Astrocyte (in vitro differentiated cells and primary cell): Measurements from ENCODE around the gene POLR1G. TPM values are rescaled to one million over a fixed set of nuclear protein-coding genes. Genes with fewer than 3 reads are reported as not detected.
A peak's percentile ranks its signal among the peaks of the same experiment; 100 is the strongest.
"Not testable (repeated sequence)": the region's sequence is repeated elsewhere in the genome, so short reads cannot be mapped to it uniquely, and the experiment has no call there.

Source experiments
- DNase-seq: peaks from one replicate; pipeline ENCODE4 v3.0.0-alpha.2; 2010; ENCODE audit warnings: low read depth
- FAIRE-seq: peaks from 2 replicates; lab custom pipeline; 2011; peaks lifted over from hg19 to GRCh38; lab: Jason Lieb, UNC
- H2AFZ ChIP-seq: 2 replicates; pipeline ENCODE4 v1.6.0; 2012; ENCODE audit warnings: low read depth, low read length, inconsistent platforms
- H3K27ac ChIP-seq: 2 replicates; pipeline ENCODE4 v1.5.1; 2011; ENCODE audit warnings: low read depth, low read length, inconsistent platforms
- H3K27me3 ChIP-seq: 2 replicates; pipeline ENCODE4 v1.6.0; 2011; ENCODE audit warnings: low read length, inconsistent platforms; ENCODE audit not compliant: insufficient read depth
- H3K36me3 ChIP-seq: 2 replicates; pipeline ENCODE4 v1.5.1; 2011; ENCODE audit warnings: low read length, inconsistent platforms; ENCODE audit not compliant: insufficient read depth
- H3K4me1 ChIP-seq: 2 replicates; pipeline ENCODE4 v1.5.1; 2011; ENCODE audit warnings: low read length, inconsistent platforms; ENCODE audit not compliant: insufficient read depth
- H3K4me2 ChIP-seq: 2 replicates; pipeline ENCODE4 v1.6.0; 2012; ENCODE audit warnings: low read length, inconsistent platforms
- H3K4me3 ChIP-seq: 2 replicates; pipeline ENCODE4 v1.5.1; 2011; ENCODE audit warnings: low read depth, mild to moderate bottlenecking, low read length, inconsistent platforms; ENCODE audit not compliant: insufficient read depth
- H3K79me2 ChIP-seq: 2 replicates; pipeline ENCODE4 v1.6.0; 2012; ENCODE audit warnings: mild to moderate bottlenecking, low read length, inconsistent platforms; ENCODE audit not compliant: insufficient read depth
- H3K9ac ChIP-seq: 2 replicates; pipeline ENCODE4 v1.6.0; 2012; ENCODE audit warnings: mild to moderate bottlenecking, low read length, inconsistent platforms
- H3K9me3 ChIP-seq: 2 replicates; pipeline ENCODE4 v1.5.1; 2012; ENCODE audit warnings: low read depth, mild to moderate bottlenecking, low read length, inconsistent platforms; ENCODE audit not compliant: insufficient read depth
- H4K20me1 ChIP-seq: 2 replicates; pipeline ENCODE4 v1.6.0; 2012; ENCODE audit warnings: low read length, inconsistent platforms; ENCODE audit not compliant: insufficient read depth
- H3K27ac Mint-ChIP-seq: one replicate; pipeline ENCODE4 v1.8.0; 2021; ENCODE audit warnings: mild to moderate bottlenecking, mixed read lengths; ENCODE audit not compliant: unreplicated experiment
- H3K27me3 Mint-ChIP-seq: one replicate; pipeline ENCODE4 v1.8.0; 2021; ENCODE audit warnings: low read depth, mixed read lengths; ENCODE audit not compliant: unreplicated experiment
- H3K36me3 Mint-ChIP-seq: one replicate; pipeline ENCODE4 v1.8.0; 2021; ENCODE audit warnings: low read depth, mixed read lengths; ENCODE audit not compliant: unreplicated experiment
- H3K4me1 Mint-ChIP-seq: one replicate; pipeline ENCODE4 v1.8.0; 2021; ENCODE audit warnings: low read depth, mixed read lengths; ENCODE audit not compliant: unreplicated experiment
- H3K4me3 Mint-ChIP-seq: one replicate; pipeline ENCODE4 v1.8.0; 2021; ENCODE audit warnings: mild to moderate bottlenecking, moderate library complexity, mixed read lengths; ENCODE audit not compliant: unreplicated experiment
- H3K9me3 Mint-ChIP-seq: one replicate; pipeline ENCODE4 v1.8.0; 2021; ENCODE audit warnings: mild to moderate bottlenecking, mixed read lengths; ENCODE audit not compliant: unreplicated experiment
- CTCF ChIP-seq: IDR thresholded peaks from 2 replicates; pipeline ENCODE4 v1.5.1; 2011; ENCODE audit warnings: low read depth, mild to moderate bottlenecking, inconsistent platforms, low read length, moderate library complexity; ENCODE audit not compliant: insufficient read depth
- EZH2 ChIP-seq: IDR thresholded peaks from 2 replicates; pipeline ENCODE4 v1.6.1; 2012; ENCODE audit warnings: mild to moderate bottlenecking, low read length, inconsistent platforms; ENCODE audit not compliant: insufficient read depth
- total RNA-seq: library from RNA; stranded (reverse); gene quantifications from 2 replicates; pipeline ENCODE4 v1.2.1, GENCODE V29; 2021

The POLR1G gene
- total RNA-seq, 1 donor from 2014 or later: 12.8 TPM

GRCh38 chr19:45407091-45407375 is 589 bp downstream of the POLR1G start:
- TF ChIP-seq CTCF: no peak
- no peak for TF ChIP-seq EZH2
- Mint-ChIP-seq H3K27ac (peak overlapping the region; percentile 96), H3K27me3 (no peaks in the 10 kb centered on the region), H3K9me3 (no peaks in the 10 kb centered on the region), H3K36me3 (peaks cover 14% of the 10 kb centered on the region), H3K4me3 (peak overlapping the region; percentile 97), H3K4me1 (peaks cover 12% of the 10 kb centered on the region)
- Histone ChIP-seq H3K79me2 (peaks cover 42% of the 10 kb centered on the region), H3K4me2 (peak overlapping the region; percentile 96), H3K4me3 (peak overlapping the region; percentile 90), H3K27me3 (no peaks in the 10 kb centered on the region), H3K36me3 (peaks cover 3% of the 10 kb centered on the region), H2AFZ (no peak overlapping the region), H3K9me3 (no peaks in the 10 kb centered on the region), H4K20me1 (no peaks in the 10 kb centered on the region), H3K9ac (peak overlapping the region; percentile 89), H3K4me1 (peaks cover 29% of the 10 kb centered on the region), H3K27ac (peak overlapping the region; percentile 94)
- no peak for FAIRE-seq
- no peak for DNase-seq

DNA sequence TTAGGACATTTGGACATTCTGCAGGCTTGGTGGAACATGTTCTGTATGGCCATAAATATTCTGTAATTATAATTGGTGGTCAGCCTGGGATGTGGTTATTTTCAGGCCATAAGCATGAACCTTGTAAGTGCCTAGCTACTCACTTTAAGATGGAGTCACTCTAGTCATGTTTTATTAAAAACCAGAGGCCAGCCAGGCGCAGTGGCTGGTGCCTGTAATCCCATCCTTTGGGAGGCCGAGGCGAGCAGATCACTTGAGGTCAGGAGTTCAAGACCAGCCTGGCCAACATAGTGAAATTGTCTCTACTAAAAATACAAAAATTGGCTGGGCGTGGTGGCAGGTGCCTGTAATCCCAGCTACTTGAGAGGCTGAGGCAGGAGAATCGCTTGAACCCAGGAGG is 1.1 kb downstream of the POLR1G start:
- FAIRE-seq: not testable (repeated sequence)
- H3K4me1 Mint-ChIP-seq: peaks cover 12% of the 10 kb centered on the region

GRCh38 chr19:45408121-45408520 is 1.7 kb downstream of the POLR1G start:
- peak overlapping the region; percentile 67 for H3K4me3 Mint-ChIP-seq
- peaks cover 9% of the 10 kb centered on the region for H3K4me1 Mint-ChIP-seq
- no peak overlapping the region for H3K27ac Mint-ChIP-seq
- FAIRE-seq (no peak), DNase-seq (no peak)
- H3K27me3 Mint-ChIP-seq: no peaks in the 10 kb centered on the region
- peaks cover 16% of the 10 kb centered on the region for H3K36me3 Mint-ChIP-seq
- H3K9me3 Mint-ChIP-seq: no peaks in the 10 kb centered on the region
- no peaks in the 10 kb centered on the region for H3K27me3 ChIP-seq
- peaks cover 21% of the 10 kb centered on the region for H3K4me1 ChIP-seq
- H4K20me1 ChIP-seq: no peaks in the 10 kb centered on the region
- peaks cover 5% of the 10 kb centered on the region for H3K36me3 ChIP-seq
- H3K9me3 ChIP-seq: no peaks in the 10 kb centered on the region
- H3K79me2 ChIP-seq: peaks cover 33% of the 10 kb centered on the region
- H3K9ac ChIP-seq: no peak overlapping the region
- H2AFZ ChIP-seq: no peak overlapping the region
- H3K4me2 ChIP-seq: peak overlapping the region; percentile 96
- no peak overlapping the region for H3K4me3 ChIP-seq
- H3K27ac ChIP-seq: no peak overlapping the region
- TF ChIP-seq CTCF (no peak), EZH2 (no peak)

More for the DNA sequence above, 1.1 kb downstream of the POLR1G start:
- H3K9me3 Mint-ChIP-seq, H3K27ac ChIP-seq, H4K20me1 ChIP-seq, H3K36me3 ChIP-seq, DNase-seq, H3K9me3 ChIP-seq, H3K27me3 ChIP-seq, H2AFZ ChIP-seq, H3K27me3 Mint-ChIP-seq: not testable (repeated sequence)
- peak overlapping the region; percentile 38 for H3K27ac Mint-ChIP-seq
- H3K4me2 ChIP-seq: peak overlapping the region; percentile 96
- peaks cover 16% of the 10 kb centered on the region for H3K36me3 Mint-ChIP-seq
- peak overlapping the region; percentile 97 for H3K4me3 Mint-ChIP-seq
- H3K4me1 ChIP-seq: peaks cover 26% of the 10 kb centered on the region
- H3K9ac ChIP-seq: peak overlapping the region; percentile 89
- H3K4me3 ChIP-seq: peak overlapping the region; percentile 90
- H3K79me2 ChIP-seq: peaks cover 38% of the 10 kb centered on the region
